ENCODE measurements around the gene RBM33.
"Not testable (repeated sequence)": the region's sequence is repeated elsewhere in the genome, so short reads cannot be mapped to it uniquely, and the experiment has no call there.

RBM33 gene

GRCh38 chr7:155685070-155685790 lies 40.8 kb downstream of the RBM33 start:
- no peaks in the 10 kb centered on the region for H3K4me1 ChIP-seq (ENCODE audit: insufficient read depth, low read length, severe bottlenecking)
- H3K9me3 ChIP-seq (ENCODE audit: low read length): peaks cover 10% of the 10 kb centered on the region
- H3K79me2 ChIP-seq (ENCODE audit: insufficient read depth, low read length): peaks cover 69% of the 10 kb centered on the region
- H3K36me3 ChIP-seq (ENCODE audit: insufficient read depth, low read length): peaks cover 69% of the 10 kb centered on the region
- no peaks in the 10 kb centered on the region for H3K9me2 ChIP-seq (ENCODE audit: low read depth, low read length)
- no peaks in the 10 kb centered on the region for H3F3A ChIP-seq (ENCODE audit: insufficient read depth, low read length)
- H3K27ac ChIP-seq (ENCODE audit: low read depth, low read length, poor library complexity, severe bottlenecking): no peak overlapping the region
- H4K20me1 ChIP-seq (ENCODE audit: insufficient read depth, low read length): no peaks in the 10 kb centered on the region
- H3K27me3 ChIP-seq (ENCODE audit: insufficient read depth, low read length): no peaks in the 10 kb centered on the region
- H2AFZ ChIP-seq (ENCODE audit: low read length): no peak overlapping the region
- no peak overlapping the region for H3K4me2 ChIP-seq (ENCODE audit: low read length)
- no peak overlapping the region for H3K4me3 ChIP-seq (ENCODE audit: low read depth, low read length, poor library complexity, severe bottlenecking)
- no peak for TF ChIP-seq CTCF (IDR thresholded peaks at IDR 0.05; ENCODE audit: low read length)
- no peak for TF ChIP-seq EZH2 (IDR thresholded peaks at IDR 0.05; ENCODE audit: borderline replicate concordance, low read length)
- no peak overlapping the region for H3K9ac ChIP-seq (ENCODE audit: low read length)

GRCh38 chr7:155685791-155686160 lies 41.3 kb downstream of the RBM33 start:
- H3F3A ChIP-seq (ENCODE audit: insufficient read depth, low read length): no peaks in the 10 kb centered on the region
- no peak overlapping the region for H3K4me2 ChIP-seq (ENCODE audit: low read length)
- peaks cover 67% of the 10 kb centered on the region for H3K79me2 ChIP-seq (ENCODE audit: insufficient read depth, low read length)
- H3K4me1 ChIP-seq (ENCODE audit: insufficient read depth, low read length, severe bottlenecking): no peaks in the 10 kb centered on the region
- peaks cover 10% of the 10 kb centered on the region for H3K9me3 ChIP-seq (ENCODE audit: low read length)
- H3K27ac ChIP-seq (ENCODE audit: low read depth, low read length, poor library complexity, severe bottlenecking): no peak overlapping the region
- no peaks in the 10 kb centered on the region for H3K9me2 ChIP-seq (ENCODE audit: low read depth, low read length)
- no peak for TF ChIP-seq EZH2 (IDR thresholded peaks at IDR 0.05; ENCODE audit: borderline replicate concordance, low read length)
- TF ChIP-seq CTCF (IDR thresholded peaks at IDR 0.05; ENCODE audit: low read length): no peak
- no peak overlapping the region for H3K9ac ChIP-seq (ENCODE audit: low read length)
- H3K36me3 ChIP-seq (ENCODE audit: insufficient read depth, low read length): peaks cover 64% of the 10 kb centered on the region
- H4K20me1 ChIP-seq (ENCODE audit: insufficient read depth, low read length): no peaks in the 10 kb centered on the region
- H3K4me3 ChIP-seq (ENCODE audit: low read depth, low read length, poor library complexity, severe bottlenecking): no peak overlapping the region
- H2AFZ ChIP-seq (ENCODE audit: low read length): no peak overlapping the region
- no peaks in the 10 kb centered on the region for H3K27me3 ChIP-seq (ENCODE audit: insufficient read depth, low read length)

GRCh38 chr7:155686620-155687324 lies 42.3 kb downstream of the RBM33 start:
- H3K27ac ChIP-seq (ENCODE audit: low read depth, low read length, poor library complexity, severe bottlenecking); H3K9ac ChIP-seq (ENCODE audit: low read length); H2AFZ ChIP-seq (ENCODE audit: low read length); H3K27me3 ChIP-seq (ENCODE audit: insufficient read depth, low read length); H3K4me3 ChIP-seq (ENCODE audit: low read depth, low read length, poor library complexity, severe bottlenecking); H3F3A ChIP-seq (ENCODE audit: insufficient read depth, low read length); H4K20me1 ChIP-seq (ENCODE audit: insufficient read depth, low read length); H3K4me1 ChIP-seq (ENCODE audit: insufficient read depth, low read length, severe bottlenecking); H3K4me2 ChIP-seq (ENCODE audit: low read length); H3K9me2 ChIP-seq (ENCODE audit: low read depth, low read length): not testable (repeated sequence)
- Histone ChIP-seq H3K36me3 (ENCODE audit: insufficient read depth, low read length) (peaks cover 62% of the 10 kb centered on the region), H3K79me2 (ENCODE audit: insufficient read depth, low read length) (peaks cover 67% of the 10 kb centered on the region), H3K9me3 (ENCODE audit: low read length) (peaks cover 10% of the 10 kb centered on the region)

- H3K9ac ChIP-seq (ENCODE audit: low read length); H3K27ac ChIP-seq (ENCODE audit: low read depth, low read length, poor library complexity, severe bottlenecking); H3K4me2 ChIP-seq (ENCODE audit: low read length); H3K4me3 ChIP-seq (ENCODE audit: low read depth, low read length, poor library complexity, severe bottlenecking); H3K9me2 ChIP-seq (ENCODE audit: low read depth, low read length); H2AFZ ChIP-seq (ENCODE audit: low read length); H4K20me1 ChIP-seq (ENCODE audit: insufficient read depth, low read length); H3K27me3 ChIP-seq (ENCODE audit: insufficient read depth, low read length); H3F3A ChIP-seq (ENCODE audit: insufficient read depth, low read length); H3K4me1 ChIP-seq (ENCODE audit: insufficient read depth, low read length, severe bottlenecking): not testable (repeated sequence)
- Histone ChIP-seq H3K36me3 (ENCODE audit: insufficient read depth, low read length) (peaks cover 58% of the 10 kb centered on the region), H3K9me3 (ENCODE audit: low read length) (peaks cover 10% of the 10 kb centered on the region), H3K79me2 (ENCODE audit: insufficient read depth, low read length) (peaks cover 68% of the 10 kb centered on the region)
Observed at GRCh38 chr7:155688237-155688636, 43.8 kb downstream of the RBM33 start.

- H3K4me1 ChIP-seq (ENCODE audit: insufficient read depth, low read length, severe bottlenecking); H3F3A ChIP-seq (ENCODE audit: insufficient read depth, low read length); H3K27me3 ChIP-seq (ENCODE audit: insufficient read depth, low read length); H4K20me1 ChIP-seq (ENCODE audit: insufficient read depth, low read length); H3K9me3 ChIP-seq (ENCODE audit: low read length); H3K27ac ChIP-seq (ENCODE audit: low read depth, low read length, poor library complexity, severe bottlenecking); H3K4me3 ChIP-seq (ENCODE audit: low read depth, low read length, poor library complexity, severe bottlenecking); H2AFZ ChIP-seq (ENCODE audit: low read length); H3K9me2 ChIP-seq (ENCODE audit: low read depth, low read length); H3K4me2 ChIP-seq (ENCODE audit: low read length); H3K9ac ChIP-seq (ENCODE audit: low read length): not testable (repeated sequence)
- Histone ChIP-seq H3K36me3 (ENCODE audit: insufficient read depth, low read length) (peaks cover 48% of the 10 kb centered on the region), H3K79me2 (ENCODE audit: insufficient read depth, low read length) (peaks cover 67% of the 10 kb centered on the region)
Observed at GRCh38 chr7:155690655-155691054, 46.2 kb downstream of the RBM33 start.
